ENCODE results near the gene DNAJC27.
"Not testable (repeated sequence)": the region's sequence is repeated elsewhere in the genome, so short reads cannot be mapped to it uniquely, and the experiment has no call there.

DNAJC27 gene
- 13.0 to 31.5 (median 21.5) reads per million in 4 experiments for total RNA-seq

- peak; percentile 97 for DNase-seq
Measured at GRCh38 chr2:24971536-24972314, at the start of gene DNAJC27. DNAJC27 (minus strand) TSS chr2:24971955; CDS start chr2:24971904, 51 bp downstream.

GRCh38 chr2:25018681-25019080 lies 46.9 kb upstream of the DNAJC27 start:
- DNase-seq = no peak

GRCh38 chr2:25014631-25015030 lies 42.9 kb upstream of the DNAJC27 start:
- DNase-seq = no peak

- DNase-seq = not testable (repeated sequence)
Measured at GRCh38 chr2:25011342-25011741, 39.6 kb upstream of the DNAJC27 start.

- no peak for DNase-seq
Measured at GRCh38 chr2:25009954-25010353, 38.2 kb upstream of the DNAJC27 start.

- no peak for DNase-seq
Measured at GRCh38 chr2:25002066-25002465, 30.3 kb upstream of the DNAJC27 start.

- no peak for DNase-seq
Measured at GRCh38 chr2:25001325-25001637, 29.5 kb upstream of the DNAJC27 start.

- no peak for DNase-seq
Measured at GRCh38 chr2:25000503-25001324, 29.0 kb upstream of the DNAJC27 start.

GRCh38 chr2:25000036-25000435 lies 28.3 kb upstream of the DNAJC27 start:
- no peak for DNase-seq

- DNase-seq = not testable (repeated sequence)
Measured at GRCh38 chr2:24999097-24999496, 27.3 kb upstream of the DNAJC27 start.

- no peak for DNase-seq
Measured at GRCh38 chr2:24994146-24994724, 22.5 kb upstream of the DNAJC27 start.

- no peak for DNase-seq
Measured at GRCh38 chr2:24993406-24994145, 21.8 kb upstream of the DNAJC27 start.

- no peak for DNase-seq
Measured at GRCh38 chr2:24986372-24986771, 14.6 kb upstream of the DNAJC27 start.

GRCh38 chr2:24985511-24985910 lies 13.8 kb upstream of the DNAJC27 start:
- no peak for DNase-seq

GRCh38 chr2:24984912-24985311 lies 13.2 kb upstream of the DNAJC27 start:
- DNase-seq = no peak

- no peak for DNase-seq
Measured at GRCh38 chr2:24981411-24982136, 9.8 kb upstream of the DNAJC27 start.

GRCh38 chr2:24978661-24979060 lies 6.9 kb upstream of the DNAJC27 start:
- no peak for DNase-seq

GRCh38 chr2:24977631-24978030 lies 5.9 kb upstream of the DNAJC27 start:
- DNase-seq = no peak

GRCh38 chr2:24973812-24974211 lies 2.1 kb upstream of the DNAJC27 start:
- no peak for DNase-seq

- DNase-seq = no peak
Measured at GRCh38 chr2:24972315-24972961, 683 bp upstream of the DNAJC27 start.

GRCh38 chr2:24971286-24971535 lies 544 bp downstream of the DNAJC27 start:
- DNase-seq = no peak
